ENCODE data around the gene EDIL3.

GRCh38 chr5:84286662-84287061 is 98.0 kb downstream of the EDIL3 start:
- no peak for TF ChIP-seq CTCF (IDR thresholded peaks at IDR 0.05)
- no peak for TF ChIP-seq POLR2A (IDR thresholded peaks at IDR 0.05)
